ENCODE results near the gene PIR.

- TF ChIP-seq TEAD4 (IDR thresholded peaks at IDR 0.05; ENCODE audit: low read depth, low read length) (no peak), CTCF (IDR thresholded peaks at IDR 0.05; ENCODE audit: control extremely low read depth in 1 of 3, insufficient read depth in 1 of 3, low read depth in 1 of 3, low read length in 3 of 3) (no peak), E2F6 (IDR thresholded peaks at IDR 0.05) (no peak), POLR2AphosphoS5 (IDR thresholded peaks at IDR 0.05; ENCODE audit: low read depth, low read length) (no peak), ZNF274 (IDR thresholded peaks at IDR 0.05; ENCODE audit: borderline replicate concordance, extremely low read depth, low read length) (no peak), ATF3 (IDR thresholded peaks at IDR 0.05; ENCODE audit: insufficient read depth, low read depth, low read length) (no peak), SP1 (IDR thresholded peaks at IDR 0.05; ENCODE audit: low read depth, low read length) (no peak), POLR2A (IDR thresholded peaks at IDR 0.05; ENCODE audit: control extremely low read depth in 1 of 2, low read depth in 2 of 2, low read length in 2 of 2) (no peak), CEBPB (IDR thresholded peaks at IDR 0.05; ENCODE audit: low read depth, low read length) (no peak), RBBP5 (IDR thresholded peaks at IDR 0.05; ENCODE audit: borderline replicate concordance, low read depth, low read length) (no peak), RAD21 (IDR thresholded peaks at IDR 0.05 in 1 of 2, conservative IDR thresholded peaks at IDR 0.05 in 1 of 2; ENCODE audit: low read depth in 2 of 2, low read length in 2 of 2) (no peak), USF2 (IDR thresholded peaks at IDR 0.05; ENCODE audit: low read length) (no peak)
Measured at GRCh38 chrX:15474028-15474427, 19.1 kb downstream of the PIR start.

Data from H1 (cell line).